ENCODE data around the gene CPPED1.
"Not testable (repeated sequence)": the region's sequence is repeated elsewhere in the genome, so short reads cannot be mapped to it uniquely, and the experiment has no call there.

The CPPED1 gene

GRCh38 chr16:12802048-12802447 is 1.6 kb downstream of the CPPED1 start:
- no peak for DNase-seq (ENCODE audit: low read depth in 2 of 2, low spot score in 1 of 2)

- DNase-seq (ENCODE audit: low read depth in 2 of 2, low spot score in 1 of 2) = no peak
Observed at GRCh38 chr16:12801511-12802042, 2.1 kb downstream of the CPPED1 start.

DNA sequence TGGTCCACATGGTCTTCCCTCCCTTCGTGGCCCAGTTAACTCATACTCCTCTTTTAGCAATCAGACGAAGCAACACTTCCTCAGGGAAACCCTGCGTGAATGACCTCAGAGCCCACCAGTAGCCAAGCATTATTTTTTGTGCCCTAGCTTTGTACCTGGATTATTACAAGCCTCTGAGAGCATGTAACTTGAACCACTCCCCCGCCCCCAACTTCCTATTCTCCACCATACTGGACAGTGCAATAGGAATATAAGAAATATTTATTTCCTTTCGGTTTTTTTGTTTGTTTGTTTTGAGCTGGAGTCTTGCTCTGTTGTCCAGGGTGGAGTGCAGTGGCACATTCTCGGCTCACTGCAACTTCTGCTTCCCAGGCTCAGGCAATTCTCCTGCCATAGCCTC is 2.9 kb downstream of the CPPED1 start:
- no peak for DNase-seq (ENCODE audit: low read depth in 2 of 2, low spot score in 1 of 2)

DNA sequence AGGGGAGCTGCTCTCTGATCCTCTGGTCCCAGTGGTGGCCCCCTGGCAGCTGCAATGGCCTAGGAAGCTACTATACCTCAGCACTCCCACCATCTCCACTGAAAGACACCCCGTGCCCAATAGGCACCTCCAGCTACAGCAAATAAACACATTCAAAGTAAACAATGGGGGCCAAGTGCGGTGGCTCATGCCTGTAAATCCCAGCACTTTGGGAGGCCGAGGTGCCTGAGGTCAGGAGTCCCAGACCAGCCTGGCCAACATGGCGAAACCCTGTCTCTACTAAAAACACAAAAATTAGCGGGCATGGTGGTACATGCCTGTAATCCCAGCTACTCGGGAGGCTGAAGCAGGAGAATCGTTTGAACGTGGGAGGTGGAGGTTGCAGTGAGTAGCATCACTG is 3.7 kb downstream of the CPPED1 start:
- DNase-seq (ENCODE audit: low read depth in 2 of 2, low spot score in 1 of 2) = not testable (repeated sequence)

GRCh38 chr16:12798846-12799245 is 4.8 kb downstream of the CPPED1 start:
- no peak for DNase-seq (ENCODE audit: low read depth in 2 of 2, low spot score in 1 of 2)

DNA sequence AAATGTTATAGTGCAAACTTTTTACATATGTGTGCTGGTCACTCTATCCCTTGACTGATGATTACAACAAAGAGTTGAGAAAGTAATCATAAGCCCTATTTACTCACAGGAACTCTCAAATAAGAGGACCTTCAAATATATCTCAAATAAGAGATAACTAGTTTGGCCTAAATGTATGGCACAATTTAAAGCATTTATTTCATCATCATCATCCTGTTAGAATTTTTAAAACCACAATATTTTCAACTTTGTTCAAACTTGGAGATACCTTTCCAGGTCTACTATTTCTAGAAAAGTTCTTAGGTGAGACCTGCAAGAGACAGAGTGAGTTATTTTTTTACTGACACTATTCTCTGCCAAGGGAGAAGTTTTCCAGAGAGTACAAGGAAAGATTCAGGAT is 5.5 kb downstream of the CPPED1 start:
- no peak for DNase-seq (ENCODE audit: low read depth in 2 of 2, low spot score in 1 of 2)

GRCh38 chr16:12796498-12796897 is 7.2 kb downstream of the CPPED1 start:
- no peak for DNase-seq (ENCODE audit: low read depth in 2 of 2, low spot score in 1 of 2)

DNA sequence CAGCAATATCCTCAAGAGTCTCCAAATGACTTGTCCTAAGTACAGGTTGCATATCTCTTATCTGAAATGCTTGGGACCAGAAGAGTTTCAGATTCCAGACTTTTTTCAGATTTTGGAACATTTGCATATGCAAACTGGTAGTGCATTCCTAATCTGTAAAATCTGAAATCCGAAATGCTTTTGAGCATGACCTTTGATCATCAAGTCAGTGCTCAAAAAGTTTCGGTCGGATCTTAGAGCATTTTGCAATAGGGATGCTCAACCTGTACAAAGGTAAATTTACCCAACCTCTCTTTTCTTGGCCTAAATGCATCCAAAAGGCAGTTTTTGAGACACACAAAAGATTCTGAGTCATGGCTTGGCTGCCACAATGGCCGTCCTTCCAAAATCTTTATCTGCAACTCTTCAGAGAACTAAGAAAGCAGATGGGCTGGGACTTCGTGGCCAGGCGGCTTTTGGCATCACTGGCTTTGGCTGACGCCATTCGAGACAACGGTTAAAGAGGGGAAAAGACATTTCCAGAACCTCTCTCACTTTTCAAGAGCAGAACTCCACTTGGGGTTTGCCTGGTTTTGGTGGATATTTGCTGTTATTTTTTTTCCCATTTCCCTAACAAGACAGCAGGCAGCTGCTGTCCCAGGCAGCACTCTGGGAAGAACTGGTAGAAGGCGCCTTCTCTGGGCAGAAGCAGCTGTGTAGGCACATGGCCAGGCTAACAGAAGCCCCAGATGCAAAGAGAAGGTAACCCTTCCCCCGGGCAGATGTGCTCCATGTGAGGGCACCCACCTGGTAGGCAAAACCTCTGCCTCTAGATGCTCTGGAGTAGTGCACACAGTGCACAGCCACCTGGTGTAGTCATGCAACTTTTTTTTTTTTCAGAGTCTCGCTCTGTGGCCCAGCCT is 8.9 kb downstream of the CPPED1 start:
- DNase-seq (ENCODE audit: low read depth in 2 of 2, low spot score in 1 of 2) = no peak

DNA sequence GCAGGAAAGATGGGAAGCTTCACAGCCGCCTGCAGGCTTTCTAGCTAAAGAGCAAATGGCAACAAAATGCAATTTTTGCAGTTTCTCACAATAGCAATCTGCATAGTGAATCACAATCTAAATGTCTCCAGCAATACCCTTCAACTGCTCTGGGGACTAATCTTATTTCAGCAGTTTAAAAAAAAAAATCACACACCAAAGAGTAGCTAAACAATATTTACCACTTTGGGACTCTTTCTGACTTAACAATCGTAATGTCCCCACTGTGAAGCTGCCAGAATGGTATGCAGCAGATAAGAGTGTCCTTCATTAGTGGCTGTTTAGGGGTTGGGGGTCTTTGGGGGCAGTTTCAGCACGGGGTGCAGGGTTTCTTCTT is 9.8 kb downstream of the CPPED1 start:
- DNase-seq (ENCODE audit: low read depth in 2 of 2, low spot score in 1 of 2) = no peak

GRCh38 chr16:12793120-12793864 is 10.4 kb downstream of the CPPED1 start:
- DNase-seq (ENCODE audit: low read depth in 2 of 2, low spot score in 1 of 2) = no peak

GRCh38 chr16:12792528-12792927 is 11.2 kb downstream of the CPPED1 start:
- DNase-seq (ENCODE audit: low read depth in 2 of 2, low spot score in 1 of 2) = not testable (repeated sequence)

GRCh38 chr16:12791340-12791739 is 12.3 kb downstream of the CPPED1 start:
- no peak for DNase-seq (ENCODE audit: low read depth in 2 of 2, low spot score in 1 of 2)

GRCh38 chr16:12788758-12789157 is 14.9 kb downstream of the CPPED1 start:
- DNase-seq (ENCODE audit: low read depth in 2 of 2, low spot score in 1 of 2) = no peak

DNA sequence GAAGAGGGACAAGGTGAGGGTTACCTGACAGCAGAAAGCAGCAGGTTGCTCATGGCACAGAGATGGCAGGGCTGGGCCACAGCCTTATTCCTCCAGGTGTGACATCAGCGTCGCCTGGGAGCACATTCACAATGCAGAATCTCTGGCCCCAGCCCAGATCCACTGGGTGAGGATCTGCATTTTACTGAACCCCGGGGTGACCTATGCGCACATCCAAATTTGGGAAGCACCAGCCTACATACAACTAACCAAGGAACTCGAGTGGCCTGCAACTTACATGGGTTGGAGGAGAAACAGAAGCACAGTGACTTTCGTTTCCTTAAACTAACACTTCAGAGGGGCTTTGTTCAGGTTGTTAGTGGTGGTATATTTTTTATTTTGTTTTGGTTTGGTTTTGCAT is 17.6 kb downstream of the CPPED1 start:
- DNase-seq (ENCODE audit: low read depth in 2 of 2, low spot score in 1 of 2) = no peak

DNA sequence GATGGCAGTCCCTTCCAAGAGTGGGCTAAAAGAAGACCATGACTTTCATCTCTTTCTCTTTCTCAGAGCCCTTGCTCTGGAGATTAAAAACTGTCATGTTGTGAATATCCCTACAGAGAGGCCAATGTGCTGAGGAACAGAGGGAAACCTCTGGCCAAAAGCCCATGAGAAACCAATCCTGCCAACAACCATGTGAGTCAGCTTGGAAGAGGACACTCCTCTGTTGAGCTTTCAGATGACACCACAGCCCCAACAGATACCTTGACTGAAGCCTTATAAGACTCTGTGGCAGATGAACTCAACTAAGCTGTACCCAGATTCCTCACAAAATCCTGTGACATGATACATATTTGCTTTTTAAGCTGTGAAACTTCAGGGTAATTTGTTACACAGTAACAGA is 19.6 kb downstream of the CPPED1 start:
- DNase-seq (ENCODE audit: low read depth in 2 of 2, low spot score in 1 of 2) = no peak

DNA sequence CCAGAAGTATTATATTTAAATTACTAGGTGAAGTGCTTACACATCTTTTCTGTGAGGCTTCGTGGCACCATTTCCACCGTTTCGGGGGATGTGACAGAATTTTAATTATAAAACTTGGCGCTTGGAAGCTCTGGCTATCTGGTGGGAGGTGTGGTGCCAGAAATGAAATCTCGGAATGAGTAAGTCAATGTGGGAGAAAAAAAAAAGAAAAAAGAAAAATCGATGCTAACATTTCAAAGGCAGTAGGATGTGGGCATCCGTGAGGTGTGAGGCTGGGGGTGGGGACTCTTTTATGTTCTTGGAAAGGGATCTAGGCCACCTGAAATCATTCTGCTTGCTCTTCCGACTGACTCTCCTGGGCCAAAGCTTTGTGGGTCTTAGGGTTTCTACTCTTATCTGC is 21.9 kb downstream of the CPPED1 start:
- no peak for DNase-seq (ENCODE audit: low read depth in 2 of 2, low spot score in 1 of 2)

DNA sequence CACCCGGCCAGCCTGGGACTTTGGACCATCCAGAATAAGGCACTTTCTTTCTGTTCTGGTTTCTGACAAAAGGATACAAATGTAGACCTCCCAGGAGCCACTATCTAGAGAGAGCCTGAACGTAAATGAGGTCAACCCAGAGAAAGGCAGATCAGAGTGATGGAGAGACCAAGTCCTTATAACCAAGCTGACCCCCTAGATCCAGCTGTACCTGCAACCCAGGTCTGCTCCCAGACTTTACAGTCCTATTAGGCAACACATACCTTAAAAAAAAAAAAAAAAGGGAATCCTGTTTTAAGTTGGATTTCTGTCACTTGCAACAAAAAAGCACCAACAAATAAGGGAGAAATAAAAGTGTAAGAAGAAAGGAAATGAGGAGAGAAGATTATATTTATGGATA is 23.2 kb downstream of the CPPED1 start:
- DNase-seq (ENCODE audit: low read depth in 2 of 2, low spot score in 1 of 2) = no peak

GRCh38 chr16:12778726-12779125 is 25.0 kb downstream of the CPPED1 start:
- DNase-seq (ENCODE audit: low read depth in 2 of 2, low spot score in 1 of 2) = no peak

GRCh38 chr16:12775656-12776236 is 27.9 kb downstream of the CPPED1 start:
- no peak for DNase-seq (ENCODE audit: low read depth in 2 of 2, low spot score in 1 of 2)

- no peak for DNase-seq (ENCODE audit: low read depth in 2 of 2, low spot score in 1 of 2)
Observed at GRCh38 chr16:12773221-12773620, 30.5 kb downstream of the CPPED1 start.

- no peak for DNase-seq (ENCODE audit: low read depth in 2 of 2, low spot score in 1 of 2)
Observed at GRCh38 chr16:12771341-12771798, 32.3 kb downstream of the CPPED1 start.

DNA sequence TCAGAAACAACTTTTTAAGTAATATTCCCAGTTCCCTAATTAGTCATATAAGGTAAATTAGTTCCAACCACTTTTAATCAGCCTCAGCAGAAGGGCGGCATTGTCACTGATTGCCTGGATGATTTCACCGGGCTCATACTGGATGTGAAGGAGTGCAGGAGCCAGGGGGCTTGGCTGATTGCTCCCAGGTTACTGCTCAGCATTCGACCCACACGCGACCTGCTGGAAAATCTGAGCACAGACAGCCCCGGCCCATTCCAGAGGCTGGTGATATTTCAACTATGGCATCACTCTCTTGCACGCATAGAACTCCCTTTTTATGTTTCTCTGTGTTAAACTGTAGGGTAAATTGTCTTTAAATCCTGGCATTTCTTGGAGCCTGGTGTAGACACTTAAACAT is 34.2 kb downstream of the CPPED1 start:
- DNase-seq (ENCODE audit: low read depth in 2 of 2, low spot score in 1 of 2) = no peak

All from stimulated activated CD8-positive, alpha-beta memory T cell treated with anti-CD3 and anti-CD28 coated beads, Interleukin-4, amount 100 ng/mL, for 4 hours (primary cell).